GM23248 (cell line): Measurements from ENCODE around the gene MIA2.

ENCODE experiments used
- EZH2 ChIP-seq: fragments of 200-600 bp; sonication (generic); IDR thresholded peaks from 2 replicates; pipeline ENCODE4 v1.6.1; 2018; ENCODE audit warnings: antibody characterized with exemption, mild to moderate bottlenecking; ENCODE audit not compliant: insufficient read depth, poor library complexity, severe bottlenecking
- EZH2phosphoT487 ChIP-seq: fragments of 200-600 bp; sonication (generic); IDR thresholded peaks from 2 replicates; pipeline ENCODE4 v1.6.1; 2018; ENCODE audit warnings: antibody characterized with exemption, moderate library complexity, mild to moderate bottlenecking, low read depth; ENCODE audit not compliant: insufficient read depth

DNA sequence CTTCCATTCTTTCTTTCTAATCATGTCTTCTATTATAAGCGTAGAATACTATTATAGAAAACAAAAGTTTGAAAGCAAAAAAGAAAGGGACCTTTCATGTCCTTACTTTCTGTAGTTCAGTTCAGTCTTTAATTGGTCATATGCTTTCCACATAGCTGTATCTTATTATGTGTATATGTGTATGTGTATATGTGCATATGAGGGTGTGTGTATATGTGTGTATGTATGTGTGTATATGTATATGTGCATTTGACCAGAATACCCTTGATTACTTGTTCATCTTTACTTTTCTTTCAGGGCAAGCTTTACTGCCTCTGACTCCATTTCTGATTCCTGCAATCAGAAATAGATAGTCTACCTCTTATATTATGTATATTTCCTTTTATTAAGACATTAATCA lies 109.9 kb downstream of the MIA2 start:
- TF ChIP-seq EZH2phosphoT487 (no peak), EZH2 (no peak)
